Measurements from ENCODE around the gene C11orf21. TPM values are rescaled to one million over a fixed set of nuclear protein-coding genes. Genes with fewer than 3 reads are reported as not detected.

The C11orf21 gene
- total RNA-seq, 4 donors from 2014 or later: 0.65 to 2.9 (median 1.2) TPM; not detected in 1

DNA sequence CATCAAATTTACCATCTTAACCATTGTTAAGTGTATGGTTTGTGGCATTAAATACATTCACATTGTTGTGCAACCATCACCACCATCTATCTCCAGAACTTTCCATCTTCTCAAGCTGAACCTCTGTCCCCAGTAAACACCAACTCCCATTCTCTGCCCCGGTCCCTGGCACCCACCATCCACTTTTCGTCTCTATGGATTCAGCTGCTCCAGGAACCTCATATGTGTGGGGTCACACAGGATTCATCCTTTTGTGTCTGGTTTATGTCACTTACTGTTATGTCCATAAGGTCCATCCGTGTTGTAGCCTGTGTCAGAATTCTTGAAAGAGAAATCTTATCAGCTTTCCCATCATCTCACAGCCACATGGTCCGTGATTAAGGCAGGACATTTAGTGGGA is 16.4 kb upstream of the C11orf21 start:
- TF ChIP-seq, protein P1, sequence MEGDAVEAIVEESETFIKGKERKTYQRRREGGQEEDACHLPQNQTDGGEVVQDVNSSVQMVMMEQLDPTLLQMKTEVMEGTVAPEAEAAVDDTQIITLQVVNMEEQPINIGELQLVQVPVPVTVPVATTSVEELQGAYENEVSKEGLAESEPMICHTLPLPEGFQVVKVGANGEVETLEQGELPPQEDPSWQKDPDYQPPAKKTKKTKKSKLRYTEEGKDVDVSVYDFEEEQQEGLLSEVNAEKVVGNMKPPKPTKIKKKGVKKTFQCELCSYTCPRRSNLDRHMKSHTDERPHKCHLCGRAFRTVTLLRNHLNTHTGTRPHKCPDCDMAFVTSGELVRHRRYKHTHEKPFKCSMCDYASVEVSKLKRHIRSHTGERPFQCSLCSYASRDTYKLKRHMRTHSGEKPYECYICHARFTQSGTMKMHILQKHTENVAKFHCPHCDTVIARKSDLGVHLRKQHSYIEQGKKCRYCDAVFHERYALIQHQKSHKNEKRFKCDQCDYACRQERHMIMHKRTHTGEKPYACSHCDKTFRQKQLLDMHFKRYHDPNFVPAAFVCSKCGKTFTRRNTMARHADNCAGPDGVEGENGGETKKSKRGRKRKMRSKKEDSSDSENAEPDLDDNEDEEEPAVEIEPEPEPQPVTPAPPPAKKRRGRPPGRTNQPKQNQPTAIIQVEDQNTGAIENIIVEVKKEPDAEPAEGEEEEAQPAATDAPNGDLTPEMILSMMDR (IDR thresholded peaks at IDR 0.05; ENCODE audit: low read depth): no peak

DNA sequence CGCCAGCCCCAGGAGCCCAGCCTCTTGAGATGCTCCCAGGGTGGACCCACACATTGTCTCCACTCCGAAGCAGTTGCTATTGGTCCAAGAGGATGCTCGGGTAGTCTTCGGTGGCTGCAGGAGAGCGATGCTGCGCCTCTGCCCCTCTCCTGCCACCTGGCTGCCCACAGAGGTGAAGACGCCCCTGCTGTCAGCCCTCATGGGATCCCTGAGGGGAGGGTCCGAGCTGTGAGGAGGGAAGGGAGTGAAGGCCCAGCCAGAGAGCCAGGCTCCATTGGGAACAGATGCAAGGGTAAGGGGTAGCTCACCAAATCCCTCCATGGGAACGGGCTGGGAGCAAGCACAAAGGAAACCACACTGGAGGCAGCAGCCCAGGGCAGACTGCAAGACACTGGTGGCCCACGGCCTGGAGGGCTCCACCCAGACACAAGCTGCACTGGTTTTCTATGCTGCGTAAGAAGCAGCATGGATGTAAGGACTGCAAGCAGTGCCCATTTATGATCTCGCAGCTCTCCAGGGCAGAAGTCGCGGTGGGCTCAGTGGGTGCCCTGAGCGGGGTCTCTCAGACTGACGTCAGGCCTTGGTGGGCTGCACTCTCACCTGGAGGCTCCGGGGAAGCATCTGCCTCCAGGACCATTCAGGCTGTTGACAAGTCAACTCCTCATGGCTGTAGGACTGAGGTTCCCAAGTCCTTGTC is 15.8 kb upstream of the C11orf21 start:
- TF ChIP-seq, protein P1 (IDR thresholded peaks at IDR 0.05; ENCODE audit: low read depth): no peak

GRCh38 chr11:2316963-2317244 is 15.2 kb upstream of the C11orf21 start:
- TF ChIP-seq, protein P1 (IDR thresholded peaks at IDR 0.05; ENCODE audit: low read depth): no peak

- TF ChIP-seq, protein P1 (IDR thresholded peaks at IDR 0.05; ENCODE audit: low read depth): no peak
Observed at GRCh38 chr11:2316169-2316962, 14.6 kb upstream of the C11orf21 start.

GRCh38 chr11:2315395-2316168 is 13.9 kb upstream of the C11orf21 start:
- TF ChIP-seq, protein P1 (IDR thresholded peaks at IDR 0.05; ENCODE audit: low read depth): no peak

DNA sequence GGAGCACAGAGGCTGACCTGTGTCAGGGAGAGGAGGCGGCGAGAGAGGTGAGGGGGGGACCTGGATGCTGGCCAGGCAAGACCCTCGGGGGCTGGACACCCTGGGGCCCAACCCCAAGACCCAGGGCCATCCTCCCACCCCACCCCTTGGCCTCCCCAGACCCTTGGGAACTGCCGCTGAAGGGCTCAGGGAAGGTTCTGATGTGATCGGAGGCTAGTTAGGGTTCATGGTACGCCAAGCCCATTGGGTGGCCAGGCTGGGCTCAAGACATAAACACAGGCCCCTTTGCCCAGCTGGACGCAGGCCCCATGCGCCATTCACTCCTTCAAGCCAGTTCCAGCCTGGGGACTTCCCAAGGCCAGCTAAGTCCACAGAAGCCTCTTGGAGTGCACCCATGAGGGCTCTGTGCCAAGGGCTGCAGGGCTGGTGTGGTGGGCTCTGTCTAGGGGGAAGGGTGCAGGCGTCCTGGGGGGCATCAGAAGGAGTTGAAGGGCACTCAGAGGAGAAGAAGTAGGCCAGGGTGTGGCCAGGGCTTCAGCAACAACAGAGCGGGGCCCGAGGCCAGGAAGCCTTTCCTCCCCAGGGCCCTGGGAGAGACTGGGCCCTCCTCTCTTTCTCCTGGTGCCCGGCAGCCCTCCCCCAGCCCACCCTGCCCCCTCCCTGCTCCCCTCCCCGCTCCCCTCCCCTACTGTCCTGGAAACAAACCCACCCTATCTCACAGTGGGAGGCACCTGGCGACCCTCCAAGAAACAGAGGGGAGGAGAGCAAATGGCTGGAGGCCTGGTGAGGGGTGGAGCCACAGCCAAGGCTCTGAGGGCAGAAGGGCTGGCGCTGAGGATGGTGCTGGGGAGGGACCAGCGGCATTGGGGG is 13.0 kb upstream of the C11orf21 start:
- TF ChIP-seq, protein P1 (IDR thresholded peaks at IDR 0.05; ENCODE audit: low read depth): no peak
